Neural cell (in vitro differentiated cells): ENCODE measurements around the gene CTTN.

Experiments used
- EP300 ChIP-seq: fragments of 450-650 bp; conservative IDR thresholded peaks from 2 replicates; pipeline ENCODE4 v1.6.1; 2014; ENCODE audit warnings: antibody characterized with exemption, mild to moderate bottlenecking, moderate library complexity; ENCODE audit not compliant: poor library complexity, severe bottlenecking
- EZH2 ChIP-seq: fragments of 200-600, 300-800 bp; shearing (Covaris generic), sonication (generic); IDR thresholded peaks from 2 replicates; pipeline ENCODE4 v1.6.1; 2014; ENCODE audit warnings: antibody characterized with exemption, low read length, borderline replicate concordance, mild to moderate bottlenecking; ENCODE audit not compliant: insufficient read depth, poor library complexity, severe bottlenecking
- POLR2AphosphoS5 ChIP-seq: IDR thresholded peaks from 2 replicates; pipeline ENCODE4 v1.6.1; 2012
- RAD21 ChIP-seq: fragments of 450-650 bp; conservative IDR thresholded peaks from 2 replicates; pipeline ENCODE4 v1.6.1; 2014; ENCODE audit warnings: antibody characterized with exemption, mild to moderate bottlenecking, moderate library complexity
- SMC3 ChIP-seq: fragments of 450-650 bp; conservative IDR thresholded peaks from 2 replicates; pipeline ENCODE4 v1.6.1; 2014; ENCODE audit warnings: antibody characterized with exemption, mild to moderate bottlenecking, moderate library complexity; ENCODE audit not compliant: poor library complexity
- TF ChIP-seq, protein P1 (sequence below): fragments of 450-650 bp; IDR thresholded peaks from 2 replicates; pipeline ENCODE4 v1.5.1; 2014; ENCODE audit warnings: antibody characterized with exemption, mild to moderate bottlenecking, moderate library complexity; ENCODE audit not compliant: poor library complexity, severe bottlenecking
- TF ChIP-seq, protein P2 (sequence below): IDR thresholded peaks from 2 replicates; pipeline ENCODE4 v1.6.1; 2012; ENCODE audit warnings: borderline replicate concordance

DNA sequence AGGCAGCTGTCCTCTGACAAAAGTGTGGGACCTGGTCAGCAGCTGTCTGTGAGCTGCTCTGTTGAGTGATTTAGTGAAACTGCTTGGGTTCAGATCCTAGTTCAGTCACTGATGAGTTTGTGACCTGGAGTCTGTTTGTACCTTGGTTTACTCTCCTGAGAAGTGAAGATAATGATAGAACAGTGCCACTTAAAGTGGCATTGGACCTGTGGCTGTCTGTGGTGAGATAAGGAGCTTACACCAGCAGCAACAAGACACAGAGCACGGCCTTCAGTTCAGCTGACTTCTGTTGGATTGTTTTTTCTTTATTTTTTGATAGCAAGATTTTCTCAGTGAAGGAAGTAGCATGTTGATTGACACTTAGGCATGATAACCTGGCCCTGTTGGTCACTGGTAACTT is 46.2 kb upstream of the CTTN start:
- TF ChIP-seq EZH2 (no peak), SMC3 (no peak), POLR2AphosphoS5 (no peak), EP300 (no peak), RAD21 (no peak)
- TF ChIP-seq, protein P1, sequence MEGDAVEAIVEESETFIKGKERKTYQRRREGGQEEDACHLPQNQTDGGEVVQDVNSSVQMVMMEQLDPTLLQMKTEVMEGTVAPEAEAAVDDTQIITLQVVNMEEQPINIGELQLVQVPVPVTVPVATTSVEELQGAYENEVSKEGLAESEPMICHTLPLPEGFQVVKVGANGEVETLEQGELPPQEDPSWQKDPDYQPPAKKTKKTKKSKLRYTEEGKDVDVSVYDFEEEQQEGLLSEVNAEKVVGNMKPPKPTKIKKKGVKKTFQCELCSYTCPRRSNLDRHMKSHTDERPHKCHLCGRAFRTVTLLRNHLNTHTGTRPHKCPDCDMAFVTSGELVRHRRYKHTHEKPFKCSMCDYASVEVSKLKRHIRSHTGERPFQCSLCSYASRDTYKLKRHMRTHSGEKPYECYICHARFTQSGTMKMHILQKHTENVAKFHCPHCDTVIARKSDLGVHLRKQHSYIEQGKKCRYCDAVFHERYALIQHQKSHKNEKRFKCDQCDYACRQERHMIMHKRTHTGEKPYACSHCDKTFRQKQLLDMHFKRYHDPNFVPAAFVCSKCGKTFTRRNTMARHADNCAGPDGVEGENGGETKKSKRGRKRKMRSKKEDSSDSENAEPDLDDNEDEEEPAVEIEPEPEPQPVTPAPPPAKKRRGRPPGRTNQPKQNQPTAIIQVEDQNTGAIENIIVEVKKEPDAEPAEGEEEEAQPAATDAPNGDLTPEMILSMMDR = no peak
- TF ChIP-seq, protein P2, sequence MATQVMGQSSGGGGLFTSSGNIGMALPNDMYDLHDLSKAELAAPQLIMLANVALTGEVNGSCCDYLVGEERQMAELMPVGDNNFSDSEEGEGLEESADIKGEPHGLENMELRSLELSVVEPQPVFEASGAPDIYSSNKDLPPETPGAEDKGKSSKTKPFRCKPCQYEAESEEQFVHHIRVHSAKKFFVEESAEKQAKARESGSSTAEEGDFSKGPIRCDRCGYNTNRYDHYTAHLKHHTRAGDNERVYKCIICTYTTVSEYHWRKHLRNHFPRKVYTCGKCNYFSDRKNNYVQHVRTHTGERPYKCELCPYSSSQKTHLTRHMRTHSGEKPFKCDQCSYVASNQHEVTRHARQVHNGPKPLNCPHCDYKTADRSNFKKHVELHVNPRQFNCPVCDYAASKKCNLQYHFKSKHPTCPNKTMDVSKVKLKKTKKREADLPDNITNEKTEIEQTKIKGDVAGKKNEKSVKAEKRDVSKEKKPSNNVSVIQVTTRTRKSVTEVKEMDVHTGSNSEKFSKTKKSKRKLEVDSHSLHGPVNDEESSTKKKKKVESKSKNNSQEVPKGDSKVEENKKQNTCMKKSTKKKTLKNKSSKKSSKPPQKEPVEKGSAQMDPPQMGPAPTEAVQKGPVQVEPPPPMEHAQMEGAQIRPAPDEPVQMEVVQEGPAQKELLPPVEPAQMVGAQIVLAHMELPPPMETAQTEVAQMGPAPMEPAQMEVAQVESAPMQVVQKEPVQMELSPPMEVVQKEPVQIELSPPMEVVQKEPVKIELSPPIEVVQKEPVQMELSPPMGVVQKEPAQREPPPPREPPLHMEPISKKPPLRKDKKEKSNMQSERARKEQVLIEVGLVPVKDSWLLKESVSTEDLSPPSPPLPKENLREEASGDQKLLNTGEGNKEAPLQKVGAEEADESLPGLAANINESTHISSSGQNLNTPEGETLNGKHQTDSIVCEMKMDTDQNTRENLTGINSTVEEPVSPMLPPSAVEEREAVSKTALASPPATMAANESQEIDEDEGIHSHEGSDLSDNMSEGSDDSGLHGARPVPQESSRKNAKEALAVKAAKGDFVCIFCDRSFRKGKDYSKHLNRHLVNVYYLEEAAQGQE = no peak
